ENCODE results near the gene PITPNM1.
"Not testable (repeated sequence)": the region's sequence is repeated elsewhere in the genome, so short reads cannot be mapped to it uniquely, and the experiment has no call there.

Gene PITPNM1

DNA sequence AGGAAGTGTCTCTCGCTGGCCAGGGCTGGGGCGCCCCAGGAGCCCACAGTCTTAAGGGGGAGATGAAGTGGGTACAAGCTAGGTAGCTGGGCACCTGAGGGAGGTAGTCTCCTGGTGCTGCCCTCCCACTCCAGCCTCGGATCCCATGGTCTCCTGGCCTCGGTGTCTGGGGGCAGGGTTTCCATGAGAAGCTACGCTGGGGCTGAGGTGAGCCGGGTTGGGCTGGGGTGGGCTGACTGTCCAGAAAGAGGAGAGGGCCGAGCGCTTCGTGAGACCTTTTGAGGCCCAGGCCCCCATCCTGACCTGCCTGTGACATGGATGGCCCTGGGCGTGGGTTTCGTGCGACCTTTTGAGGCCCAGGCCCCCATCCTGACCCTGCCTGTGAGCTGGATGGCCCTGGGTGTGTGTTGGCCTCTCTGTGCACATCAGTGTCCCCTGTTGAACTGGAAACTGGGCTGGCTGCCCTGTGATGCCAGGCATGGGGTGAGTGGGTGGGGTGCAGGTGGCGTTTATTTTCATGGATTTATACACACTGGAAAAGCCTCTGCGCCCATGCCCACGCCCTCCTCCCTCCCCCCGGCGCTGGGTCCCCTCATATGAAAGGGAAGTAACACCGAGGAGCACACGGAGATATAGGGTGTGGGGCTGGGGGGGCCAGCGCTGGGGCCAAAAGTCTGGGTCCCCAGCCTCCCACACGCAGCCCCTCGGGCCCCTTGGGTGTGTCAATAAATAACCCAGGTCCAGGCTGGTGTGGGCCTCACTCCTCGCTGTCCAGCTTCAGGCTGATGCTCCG lies 13.7 kb downstream of the PITPNM1 start:
- DNase-seq (ENCODE audit: low read depth in 1 of 2, low spot score in 1 of 2), result no peak

DNA sequence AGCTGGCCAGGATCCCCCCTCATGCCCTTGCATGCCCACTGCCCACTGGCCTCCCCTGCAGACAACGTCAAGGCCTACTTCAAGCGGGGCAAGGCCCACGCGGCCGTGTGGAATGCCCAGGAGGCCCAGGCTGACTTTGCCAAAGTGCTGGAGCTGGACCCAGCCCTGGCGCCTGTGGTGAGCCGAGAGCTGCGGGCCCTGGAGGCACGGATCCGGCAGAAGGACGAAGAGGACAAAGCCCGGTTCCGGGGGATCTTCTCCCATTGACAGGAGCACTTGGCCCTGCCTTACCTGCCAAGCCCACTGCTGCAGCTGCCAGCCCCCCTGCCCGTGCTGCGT lies 14.5 kb downstream of the PITPNM1 start:
- no peak for DNase-seq (ENCODE audit: low read depth in 1 of 2, low spot score in 1 of 2)

DNA sequence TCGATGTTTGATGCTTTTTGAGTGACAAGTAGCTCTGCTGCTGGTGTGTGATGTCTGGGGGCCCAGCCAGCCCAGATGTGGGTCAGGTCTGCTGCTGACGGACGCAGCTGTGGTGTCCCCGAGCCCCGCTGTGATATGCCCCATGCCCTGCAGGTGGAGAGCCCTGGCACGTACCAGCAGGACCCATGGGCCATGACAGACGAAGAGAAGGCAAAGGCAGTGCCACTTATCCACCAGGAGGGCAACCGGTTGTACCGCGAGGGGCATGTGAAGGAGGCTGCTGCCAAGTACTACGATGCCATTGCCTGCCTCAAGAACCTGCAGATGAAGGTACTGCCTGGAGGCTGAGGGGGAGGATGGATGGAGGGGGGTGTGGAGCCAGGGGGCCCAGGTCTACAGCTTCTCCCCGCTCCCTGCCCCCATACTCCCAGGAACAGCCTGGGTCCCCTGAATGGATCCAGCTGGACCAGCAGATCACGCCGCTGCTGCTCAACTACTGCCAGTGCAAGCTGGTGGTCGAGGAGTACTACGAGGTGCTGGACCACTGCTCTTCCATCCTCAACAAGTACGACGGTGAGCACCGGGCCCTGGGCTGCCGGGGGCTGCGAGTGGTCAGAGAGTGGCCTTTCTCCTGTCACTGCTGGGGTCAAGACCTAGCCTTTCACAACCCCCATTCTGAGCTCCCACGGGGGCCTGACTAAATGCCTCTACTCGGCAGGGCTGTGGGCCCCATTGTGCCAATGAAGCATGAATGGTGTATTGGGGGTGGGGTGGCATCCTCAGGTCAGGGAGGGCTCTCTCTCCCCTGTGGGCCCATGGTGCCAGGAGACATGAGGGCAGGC lies 15.1 kb downstream of the PITPNM1 start:
- DNase-seq (ENCODE audit: low read depth in 1 of 2, low spot score in 1 of 2), result no peak

DNA sequence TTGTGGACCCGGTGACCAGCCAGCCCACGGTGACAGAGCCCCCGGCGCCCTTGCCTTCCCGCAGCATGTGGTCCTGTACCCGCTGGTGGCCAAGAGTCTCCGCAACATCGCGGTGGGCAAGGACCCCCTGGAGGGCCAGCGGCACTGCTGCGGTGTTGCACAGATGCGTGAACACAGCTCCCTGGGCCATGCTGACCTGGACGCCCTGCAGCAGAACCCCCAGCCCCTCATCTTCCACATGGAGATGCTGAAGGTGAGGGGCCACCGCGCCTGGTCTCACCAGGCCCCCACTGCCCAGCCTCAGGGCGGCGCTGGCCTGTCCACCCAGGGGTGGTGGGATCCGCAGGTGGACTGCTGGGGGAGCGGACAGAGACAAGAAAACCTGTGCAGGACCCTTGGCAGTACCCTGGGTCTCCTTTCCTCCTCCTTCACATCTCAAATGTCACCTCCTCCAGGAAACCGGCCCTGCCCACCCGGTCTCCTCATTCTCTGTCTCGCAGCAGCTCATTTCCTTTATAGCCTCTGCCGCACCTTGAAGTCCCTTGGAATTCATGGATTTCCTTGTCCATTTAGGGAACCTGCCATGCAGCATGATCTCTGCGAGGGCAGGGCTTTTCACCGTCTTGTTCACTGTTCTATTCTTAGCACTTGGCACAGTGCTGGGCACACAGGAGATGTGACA lies 15.8 kb downstream of the PITPNM1 start:
- no peak for DNase-seq (ENCODE audit: low read depth in 1 of 2, low spot score in 1 of 2)

DNA sequence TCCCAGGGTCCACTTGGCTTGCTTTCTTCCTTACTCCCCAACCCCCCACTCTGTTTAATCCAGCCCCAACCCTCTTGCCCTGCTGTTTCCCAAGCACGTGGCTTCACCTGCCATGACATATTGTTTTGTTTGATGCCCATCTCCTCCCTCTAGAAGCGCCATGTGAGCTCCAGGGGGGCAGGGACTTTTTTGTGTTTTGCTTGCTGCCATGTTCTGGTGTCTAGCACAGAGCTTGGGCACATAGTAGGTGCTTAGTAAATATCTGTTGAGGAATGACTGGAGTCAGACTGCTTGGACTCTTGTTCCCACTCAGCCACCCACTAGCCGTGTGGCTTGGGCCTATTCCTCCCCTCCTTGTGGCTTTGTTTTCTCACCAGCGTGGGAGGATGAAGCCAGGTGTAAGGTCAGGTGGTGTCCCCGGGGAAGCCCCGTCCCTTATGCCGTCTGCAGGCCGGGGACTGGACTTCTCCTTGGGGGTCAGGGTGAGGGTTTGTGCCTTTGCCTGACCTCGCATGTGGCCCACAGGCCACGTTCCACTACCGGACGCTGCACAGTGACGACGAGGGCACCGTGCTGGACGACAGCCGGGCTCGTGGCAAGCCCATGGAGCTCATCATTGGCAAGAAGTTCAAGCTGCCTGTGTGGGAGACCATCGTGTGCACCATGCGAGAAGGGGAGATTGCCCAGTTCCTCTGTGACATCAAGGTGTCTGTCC lies 18.5 kb downstream of the PITPNM1 start:
- DNase-seq (ENCODE audit: low read depth in 1 of 2, low spot score in 1 of 2), result no peak

DNA sequence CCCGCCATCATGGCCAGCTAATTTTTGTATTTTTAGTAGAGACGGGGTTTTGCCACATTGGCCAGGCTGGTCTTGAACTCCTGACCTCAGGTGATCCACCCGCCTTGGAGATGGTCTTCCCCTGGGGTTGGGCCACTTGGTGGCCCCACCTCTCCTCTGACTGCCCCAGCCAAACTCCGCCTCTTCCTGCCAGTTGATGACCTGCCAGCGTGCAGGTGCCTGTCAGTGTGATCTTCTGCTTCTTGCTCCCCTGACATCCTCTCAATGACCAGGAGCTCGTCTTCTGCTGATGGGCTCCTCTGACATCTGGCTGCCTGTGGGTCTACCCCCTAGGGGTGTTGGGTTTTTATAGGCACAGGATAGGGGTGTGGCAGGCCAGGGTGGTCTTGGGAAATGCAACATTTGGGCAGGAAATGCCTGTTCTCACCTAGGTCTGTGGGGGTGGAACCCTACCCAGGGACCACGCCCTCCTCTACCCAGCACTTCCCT lies 19.2 kb downstream of the PITPNM1 start:
- not testable (repeated sequence) for DNase-seq (ENCODE audit: low read depth in 1 of 2, low spot score in 1 of 2)

DNA sequence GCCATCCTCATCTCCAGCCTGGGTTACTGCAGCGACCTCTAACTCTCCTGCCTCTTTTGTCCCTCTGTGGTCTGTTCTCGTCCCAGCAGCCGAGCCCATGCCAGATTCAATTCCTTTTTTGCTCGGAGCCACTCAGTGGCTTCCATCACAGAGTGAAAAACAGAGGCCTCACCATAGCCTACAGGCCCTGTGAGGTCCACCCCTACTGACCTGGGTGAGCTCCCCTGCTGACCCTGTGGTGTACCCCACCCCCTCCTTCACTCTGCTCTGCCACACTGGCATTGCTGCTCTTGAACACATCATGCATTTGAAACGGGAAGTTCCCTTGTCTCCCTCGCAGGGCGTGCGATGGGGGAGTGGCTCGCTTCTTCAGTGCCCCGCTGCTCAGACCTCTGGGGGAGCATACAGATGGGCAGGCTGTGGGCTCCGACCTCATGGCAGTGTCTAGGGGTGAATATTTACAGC lies 20.3 kb downstream of the PITPNM1 start:
- peak in 1 of 2 donors; percentile 48 for DNase-seq (ENCODE audit: low read depth in 1 of 2, low spot score in 1 of 2)

DNA sequence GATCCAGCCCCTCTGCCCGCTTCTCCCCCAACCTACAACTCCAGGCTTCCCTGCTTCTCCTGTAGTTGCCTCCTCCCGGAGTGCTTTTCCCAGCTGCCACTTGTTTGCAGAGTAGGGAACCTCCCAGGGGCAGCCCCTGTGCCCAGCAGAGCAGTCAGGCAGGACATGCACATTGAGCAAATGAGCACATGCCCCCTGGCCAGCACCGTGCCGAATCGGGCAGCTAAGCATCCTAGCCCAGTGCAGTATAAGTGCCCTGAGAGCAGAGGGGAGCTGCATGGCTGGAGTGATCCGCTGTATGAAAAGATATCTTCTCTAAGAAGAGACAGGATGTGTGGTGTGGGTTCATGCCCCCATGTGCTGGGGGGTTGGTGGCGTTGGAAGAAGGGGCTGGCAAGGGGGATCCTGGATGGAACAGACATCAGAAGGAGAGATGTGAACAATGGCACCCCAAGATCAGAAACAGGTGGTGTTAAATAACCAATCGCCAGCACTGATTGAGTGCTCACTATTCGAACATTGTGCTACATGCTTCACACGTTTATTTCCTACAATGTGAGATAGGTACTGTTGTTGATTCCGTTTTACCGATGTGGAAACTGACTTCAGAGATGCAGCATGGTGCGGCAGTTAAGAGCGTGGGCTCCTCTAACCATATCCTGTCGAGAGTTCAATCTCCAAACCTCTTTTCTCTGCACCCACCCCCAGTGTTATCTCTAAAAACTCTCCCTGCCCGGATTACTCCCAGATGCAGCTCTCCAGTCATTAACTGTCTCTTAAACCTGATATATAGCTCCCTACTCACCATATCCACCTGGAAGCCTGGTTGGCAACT lies 21.1 kb downstream of the PITPNM1 start:
- DNase-seq (ENCODE audit: low read depth in 1 of 2, low spot score in 1 of 2), result no peak

DNA sequence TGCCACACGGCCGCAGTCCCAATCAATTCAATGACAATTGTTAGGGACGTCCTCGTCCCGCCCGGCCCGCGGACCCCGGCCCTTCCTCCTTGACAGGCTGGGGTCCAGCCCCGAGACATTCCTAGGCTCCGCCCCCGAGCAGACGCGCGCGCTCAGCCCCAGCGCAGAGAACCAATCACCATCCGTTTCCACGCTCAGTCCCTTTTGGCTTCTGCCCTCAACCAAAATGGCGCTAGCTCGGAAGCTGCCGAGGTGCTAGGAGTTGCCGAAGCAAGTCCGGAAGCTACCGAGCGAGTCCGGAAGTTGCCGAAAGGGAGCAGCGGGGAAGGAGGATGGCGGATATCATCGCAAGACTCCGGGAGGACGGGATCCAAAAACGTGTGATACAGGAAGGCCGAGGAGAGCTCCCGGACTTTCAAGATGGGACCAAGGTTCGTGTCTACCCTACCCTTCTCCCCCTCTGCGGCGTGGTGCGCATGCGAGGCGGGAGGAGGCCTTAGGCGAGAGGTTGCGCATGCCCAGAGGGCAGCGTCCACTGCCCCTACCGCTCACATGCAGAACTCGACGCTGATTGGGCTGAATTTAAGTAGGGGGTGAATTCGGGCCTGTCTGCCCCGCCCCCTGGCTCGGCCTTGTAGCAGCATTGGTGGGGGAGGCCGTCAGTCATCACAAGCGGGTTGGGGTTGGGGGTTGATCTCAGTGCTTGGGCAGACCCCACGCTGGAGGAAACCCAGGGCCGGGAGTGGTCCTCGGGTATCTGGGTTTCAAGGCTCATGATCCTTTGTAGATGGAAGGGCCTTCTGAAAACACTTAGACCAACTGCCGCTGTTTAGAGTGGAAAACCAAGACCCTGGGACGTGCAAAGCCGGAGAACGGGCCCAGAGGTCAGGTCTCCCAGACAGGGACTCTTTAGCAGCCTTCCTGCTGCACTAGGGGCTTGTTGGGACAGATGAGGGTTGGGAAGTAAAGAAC lies 22.1 kb downstream of the PITPNM1 start, which contains the start of gene AIP:
Gene AIP, plus strand, starts transcription at position 200 of the 972 bp plus-strand sequence. Its CDS starts 133 bp downstream, at position 333.
- DNase-seq (ENCODE audit: low read depth in 1 of 2, low spot score in 1 of 2), result peak; percentile 92 to 93

DNA sequence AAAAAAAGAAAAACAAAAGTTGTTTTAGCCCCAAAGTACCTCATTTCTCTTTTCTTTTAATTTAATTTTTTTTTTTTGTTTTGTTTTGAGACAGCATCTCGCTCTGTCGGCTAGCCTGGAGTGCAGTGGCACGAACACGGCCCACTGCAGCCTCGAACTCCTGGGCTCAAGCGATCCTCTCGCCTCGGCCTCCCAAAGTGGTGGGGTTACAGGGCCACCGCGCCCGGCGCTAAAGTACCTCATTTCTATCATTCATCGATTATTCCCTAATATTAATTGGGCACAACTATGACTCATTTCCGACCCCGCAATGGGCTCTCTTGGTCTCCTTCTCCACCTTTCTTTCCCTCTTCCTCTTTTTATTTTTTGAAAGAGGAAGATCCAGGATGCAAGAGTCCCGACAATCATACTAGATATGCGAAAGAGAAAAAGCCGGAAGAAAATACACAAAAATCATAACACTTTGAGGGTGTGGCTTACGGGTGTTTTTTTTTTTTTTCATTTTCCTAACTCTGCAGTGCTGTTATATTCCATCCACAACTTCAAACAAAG lies 22.8 kb downstream of the PITPNM1 start:
- no peak for DNase-seq (ENCODE audit: low read depth in 1 of 2, low spot score in 1 of 2)

DNA sequence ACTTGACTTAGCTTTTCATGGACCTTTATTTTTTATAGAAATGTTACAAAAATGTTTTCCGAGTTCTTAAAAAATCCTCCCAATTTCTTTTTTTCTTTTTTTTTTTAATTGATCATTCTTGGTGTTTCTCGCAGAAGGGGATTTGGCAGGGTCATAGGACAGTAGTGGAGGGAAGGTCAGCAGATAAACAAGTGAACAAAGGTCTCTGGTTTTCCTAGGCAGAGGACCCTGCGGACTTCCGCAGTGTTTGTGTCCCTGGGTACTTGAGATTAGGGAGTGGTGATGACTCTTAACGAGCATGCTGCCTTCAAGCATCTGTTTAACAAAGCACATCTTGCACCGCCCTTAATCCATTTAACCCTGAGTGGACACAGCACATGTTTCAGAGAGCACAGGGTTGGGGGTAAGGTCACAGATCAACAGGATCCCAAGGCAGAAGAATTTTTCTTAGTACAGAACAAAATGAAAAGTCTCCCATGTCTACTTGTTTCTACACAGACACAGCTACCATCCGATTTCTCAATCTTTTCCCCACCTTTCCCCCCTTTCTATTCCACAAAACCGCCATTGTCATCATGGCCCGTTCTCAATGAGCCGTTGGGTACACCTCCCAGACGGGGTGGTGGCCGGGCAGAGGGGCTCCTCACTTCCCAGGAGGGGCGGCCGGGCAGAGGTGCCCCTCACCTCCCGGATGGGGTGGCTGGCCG lies 27.7 kb downstream of the PITPNM1 start:
- not testable (repeated sequence) for DNase-seq (ENCODE audit: low read depth in 1 of 2, low spot score in 1 of 2)

DNA sequence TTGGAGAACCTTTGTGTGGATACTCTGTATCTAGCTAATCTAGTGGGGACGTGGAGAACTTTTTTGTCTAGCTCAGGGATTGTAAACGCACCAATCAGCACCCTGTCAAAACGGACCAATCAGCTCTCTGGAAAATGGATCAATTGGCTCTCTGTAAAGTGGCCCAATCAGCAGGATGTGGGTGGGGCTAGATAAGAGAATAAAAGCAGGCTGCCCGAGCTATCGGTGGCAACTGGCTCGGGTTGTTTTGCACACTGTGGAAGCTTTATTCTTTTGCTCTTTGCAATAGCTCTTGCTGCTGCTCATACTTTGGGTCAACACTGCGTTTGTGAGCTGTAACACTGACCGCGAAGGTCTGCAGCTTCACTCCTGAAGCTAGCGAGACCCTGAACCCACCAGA lies 28.5 kb downstream of the PITPNM1 start:
- not testable (repeated sequence) for DNase-seq (ENCODE audit: low read depth in 1 of 2, low spot score in 1 of 2)

DNA sequence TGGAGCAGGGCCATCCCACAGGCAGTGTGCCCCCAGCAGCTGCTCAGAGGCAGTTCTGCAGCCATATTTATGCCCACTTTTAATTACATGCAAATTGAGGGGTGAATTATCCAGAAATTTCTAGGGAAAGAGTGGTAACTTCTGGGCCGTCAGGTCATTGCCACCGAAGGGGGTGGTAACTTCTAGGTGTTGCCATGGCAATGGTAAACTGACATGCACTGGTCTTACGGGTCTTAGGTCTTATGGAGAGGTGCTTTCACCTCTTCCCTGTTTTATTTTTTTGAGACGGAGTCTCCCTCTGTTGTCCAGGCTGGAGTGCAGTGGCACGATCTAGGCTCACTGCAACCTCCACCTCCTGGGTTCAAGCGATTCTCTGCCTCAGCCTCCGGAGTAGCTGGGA lies 32.3 kb downstream of the PITPNM1 start:
- no peak for DNase-seq (ENCODE audit: low read depth in 1 of 2, low spot score in 1 of 2)

DNA sequence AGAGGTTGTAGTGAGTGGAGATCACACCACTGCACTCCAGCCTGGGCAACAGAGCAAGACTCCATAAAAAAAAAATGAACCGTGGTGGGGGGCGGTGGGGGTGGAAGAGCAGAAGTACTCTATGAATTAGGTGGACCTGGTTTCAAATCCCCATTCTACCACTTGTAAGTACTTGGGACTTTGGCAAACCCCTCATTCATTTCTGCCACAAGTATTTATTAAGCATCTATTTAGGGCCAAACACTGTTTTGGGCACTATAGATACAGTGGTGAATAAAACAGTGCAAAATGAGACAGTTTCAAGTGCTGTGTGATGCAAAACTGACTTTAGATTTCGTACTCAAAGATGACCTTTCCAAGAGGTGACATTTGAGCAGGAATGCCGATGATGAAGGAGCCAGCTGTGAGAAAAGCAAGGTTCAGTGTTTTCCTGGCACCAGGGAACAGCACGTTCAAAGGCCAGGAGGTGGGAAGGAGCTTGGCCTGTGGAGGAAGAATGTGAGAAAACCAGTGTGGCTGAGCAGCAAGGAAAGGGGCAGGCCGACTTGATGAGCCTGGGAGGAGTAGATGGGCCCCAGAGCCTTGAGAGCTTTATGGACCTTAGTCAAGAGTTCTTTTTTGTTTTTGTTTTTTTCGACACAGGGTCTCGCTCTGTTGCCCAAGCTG lies 34.7 kb downstream of the PITPNM1 start:
- no peak for DNase-seq (ENCODE audit: low read depth in 1 of 2, low spot score in 1 of 2)

DNA sequence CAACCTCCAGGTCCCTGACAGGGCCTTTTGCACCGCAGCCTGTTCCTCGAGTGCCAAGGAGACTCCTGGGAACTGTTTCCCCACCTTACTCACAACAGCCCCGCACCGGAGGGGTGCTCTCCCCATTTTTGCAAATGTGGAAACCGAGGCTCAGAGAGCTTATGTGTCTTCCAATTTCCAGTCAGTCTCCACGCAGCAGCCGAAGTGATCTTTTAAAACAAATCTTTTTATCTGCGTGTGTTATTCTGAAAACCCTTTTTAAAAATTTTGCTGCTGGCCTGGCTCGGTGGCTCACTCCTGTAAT lies 35.7 kb downstream of the PITPNM1 start:
- DNase-seq (ENCODE audit: low read depth in 1 of 2, low spot score in 1 of 2), result no peak

DNA sequence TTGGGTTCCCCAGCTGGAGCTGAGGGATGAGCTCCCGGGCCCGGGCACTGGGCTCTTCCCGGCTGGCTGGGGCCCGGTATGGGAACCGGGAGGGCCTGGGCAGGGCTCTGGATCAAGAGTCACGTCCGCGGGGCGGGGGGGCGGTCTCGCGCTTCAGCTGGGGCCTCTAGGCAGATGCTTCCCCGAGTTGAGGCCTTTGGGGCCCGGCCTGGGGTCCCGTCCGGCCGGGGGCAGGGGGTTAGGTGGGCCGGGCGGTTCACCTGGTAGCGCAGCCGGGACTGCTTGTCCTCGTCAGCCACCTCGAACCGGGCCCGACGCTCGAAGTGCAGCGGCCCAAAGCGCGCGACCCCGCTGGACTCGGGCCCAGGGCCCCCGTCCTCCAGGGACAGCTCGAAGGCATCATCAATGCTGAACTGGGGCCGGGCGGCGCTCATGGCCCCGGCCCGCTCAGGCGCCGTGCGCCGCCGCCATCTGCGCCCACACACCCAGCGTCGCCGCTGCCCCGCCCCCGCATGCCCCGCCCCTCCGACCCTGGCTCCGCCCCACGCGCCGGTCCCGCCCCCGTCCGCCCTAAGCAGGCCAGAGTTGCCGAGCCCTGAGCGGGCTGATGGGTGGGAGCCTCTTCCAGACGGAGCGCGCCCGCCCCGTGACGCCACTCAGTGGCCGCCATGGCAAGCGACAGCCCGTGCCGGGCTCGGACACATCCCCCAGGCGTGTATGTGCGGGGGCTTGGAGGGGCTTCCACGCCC lies 36.2 kb downstream of the PITPNM1 start, which contains the start of gene TMEM134:
Gene TMEM134, minus strand, starts transcription at position 493 of the 749 bp plus-strand sequence. Its CDS starts 59 bp downstream, at position 434.
- DNase-seq (ENCODE audit: low read depth in 1 of 2, low spot score in 1 of 2), result peak; percentile 87 to 91

DNA sequence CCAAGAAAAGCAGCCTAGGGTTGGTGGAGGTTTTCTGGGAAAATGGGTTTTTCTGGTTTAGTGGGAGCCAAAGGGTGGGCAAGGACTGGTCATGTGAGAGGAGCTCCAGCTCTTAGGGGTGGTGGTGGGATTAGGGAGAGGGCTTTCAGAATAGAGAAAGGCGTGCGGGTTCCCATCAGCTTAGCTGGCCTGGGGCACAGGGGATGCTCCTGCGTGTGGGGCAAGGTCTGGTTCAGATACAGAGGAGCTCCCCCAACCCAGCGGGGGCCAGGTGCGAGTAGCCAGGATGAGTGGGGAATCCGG lies 36.8 kb downstream of the PITPNM1 start:
- DNase-seq (ENCODE audit: low read depth in 1 of 2, low spot score in 1 of 2), result no peak

All from activated T-helper 1 cell treated with anti-CD3 and anti-CD28 coated beads, Interleukin-2, amount 50 U/mL, for 16 hours (primary cell).